ENCODE data around the gene ZNF462.

- TF ChIP-seq CTCF (IDR thresholded peaks at IDR 0.05; ENCODE audit: low read depth, low read length) (no peak), EZH2phosphoT487 (IDR thresholded peaks at IDR 0.05; ENCODE audit: low read depth) (no peak)
These were observed 94.0 kb downstream of the ZNF462 start for GRCh38 chr9:106956971-106957370.
